ACC112 (cell line): ENCODE results near the gene UCN.
"Not testable (repeated sequence)": the region's sequence is repeated elsewhere in the genome, so short reads cannot be mapped to it uniquely, and the experiment has no call there.

Experiments used
- H2AFZ ChIP-seq: fragments of 200-600 bp; sonication (generic); one replicate; pipeline ENCODE4 v1.6.0; 2017; ENCODE audit warnings: antibody characterized with exemption, low read length; ENCODE audit not compliant: unreplicated experiment
- H3K27ac ChIP-seq: fragments of 200-600 bp; sonication (generic); 2 replicates; pipeline ENCODE4 v1.5.1; 2014; ENCODE audit warnings: low read depth, mild to moderate bottlenecking, antibody characterized with exemption, low read length, moderate library complexity
- H3K27me3 ChIP-seq: fragments of 200-600 bp; sonication (generic); 2 replicates; pipeline ENCODE4 v1.6.1; 2014; ENCODE audit warnings: mild to moderate bottlenecking, antibody characterized with exemption, low read length, moderate library complexity, mixed read lengths; ENCODE audit not compliant: insufficient read depth
- H3K36me3 ChIP-seq: fragments of 200-600 bp; sonication (generic); 2 replicates; pipeline ENCODE4 v1.6.1; 2016; ENCODE audit warnings: mild to moderate bottlenecking, antibody characterized with exemption, low read length, moderate library complexity, mixed read lengths; ENCODE audit not compliant: insufficient read depth
- H3K4me1 ChIP-seq: fragments of 200-600 bp; sonication (generic); one replicate; pipeline ENCODE4 v1.6.1; 2016; ENCODE audit warnings: low read length, mixed read lengths; ENCODE audit not compliant: insufficient read depth, unreplicated experiment, control insufficient read depth
- H3K4me3 ChIP-seq: fragments of 200-600 bp; sonication (generic); 2 replicates; pipeline ENCODE4 v1.5.1; 2014; ENCODE audit warnings: mild to moderate bottlenecking, low read depth, low read length
- H3K79me2 ChIP-seq: fragments of 200-600 bp; sonication (generic); one replicate; pipeline ENCODE4 v1.6.0; 2016; ENCODE audit warnings: low read length; ENCODE audit not compliant: control insufficient read depth, unreplicated experiment, insufficient read depth

Gene UCN

GRCh38 chr2:27270670-27271069 is 37.6 kb downstream of the UCN start:
- Histone ChIP-seq H3K4me1 (no peaks in the 10 kb centered on the region), H3K79me2 (no peaks in the 10 kb centered on the region), H3K27ac (no peak overlapping the region), H2AFZ (no peak overlapping the region), H3K27me3 (peaks cover 28% of the 10 kb centered on the region), H3K4me3 (no peak overlapping the region), H3K36me3 (no peaks in the 10 kb centered on the region)

GRCh38 chr2:27270131-27270530 is 38.1 kb downstream of the UCN start:
- Histone ChIP-seq H2AFZ (no peak overlapping the region), H3K4me3 (no peak overlapping the region), H3K36me3 (no peaks in the 10 kb centered on the region), H3K79me2 (no peaks in the 10 kb centered on the region), H3K27ac (no peak overlapping the region), H3K4me1 (no peaks in the 10 kb centered on the region), H3K27me3 (peaks cover 34% of the 10 kb centered on the region)

GRCh38 chr2:27268296-27268695 is 39.9 kb downstream of the UCN start:
- H3K27ac ChIP-seq, H3K4me3 ChIP-seq, H3K36me3 ChIP-seq, H3K79me2 ChIP-seq, H3K4me1 ChIP-seq, H2AFZ ChIP-seq: not testable (repeated sequence)
- H3K27me3 ChIP-seq: peaks cover 49% of the 10 kb centered on the region

GRCh38 chr2:27265536-27265870 is 42.7 kb downstream of the UCN start:
- H2AFZ ChIP-seq: no peak overlapping the region
- no peak overlapping the region for H3K4me3 ChIP-seq
- H3K27ac ChIP-seq: no peak overlapping the region

GRCh38 chr2:27264753-27265535 is 43.3 kb downstream of the UCN start:
- Histone ChIP-seq H3K79me2 (no peaks in the 10 kb centered on the region), H3K27me3 (peaks cover 80% of the 10 kb centered on the region), H3K36me3 (no peaks in the 10 kb centered on the region), H2AFZ (peak overlapping the region; percentile 61), H3K4me1 (peaks cover 12% of the 10 kb centered on the region), H3K4me3 (peak overlapping the region; percentile 54), H3K27ac (no peak overlapping the region)

More at GRCh38 chr2:27265536-27265870, 42.7 kb downstream of the UCN start:
- Histone ChIP-seq H3K79me2 (no peaks in the 10 kb centered on the region), H3K27me3 (peaks cover 77% of the 10 kb centered on the region), H3K36me3 (no peaks in the 10 kb centered on the region), H3K4me1 (peaks cover 12% of the 10 kb centered on the region)

GRCh38 chr2:27264253-27264752 is 43.9 kb downstream of the UCN start:
- no peaks in the 10 kb centered on the region for H3K36me3 ChIP-seq
- H2AFZ ChIP-seq: peak overlapping the region; percentile 61
- peaks cover 78% of the 10 kb centered on the region for H3K27me3 ChIP-seq
- H3K27ac ChIP-seq: no peak overlapping the region
- H3K4me1 ChIP-seq: peaks cover 12% of the 10 kb centered on the region
- H3K4me3 ChIP-seq: peak overlapping the region; percentile 54
- no peaks in the 10 kb centered on the region for H3K79me2 ChIP-seq

GRCh38 chr2:27263287-27264252 is 44.7 kb downstream of the UCN start:
- no peak overlapping the region for H3K27ac ChIP-seq
- no peaks in the 10 kb centered on the region for H3K79me2 ChIP-seq
- H2AFZ ChIP-seq: no peak overlapping the region
- peaks cover 12% of the 10 kb centered on the region for H3K4me1 ChIP-seq
- peak overlapping the region; percentile 72 for H3K4me3 ChIP-seq
- no peaks in the 10 kb centered on the region for H3K36me3 ChIP-seq
- peaks cover 73% of the 10 kb centered on the region for H3K27me3 ChIP-seq

- H3K4me3 ChIP-seq: peak within 1 kb of the TSS; percentile 72
- H3K27me3 ChIP-seq: peaks cover 69% of the 10 kb centered on the region
- H3K4me1 ChIP-seq: peaks cover 12% of the 10 kb centered on the region
- H3K79me2 ChIP-seq: no peaks in the 10 kb centered on the region
- peak within 1 kb of the TSS; percentile 65 for H2AFZ ChIP-seq
- H3K27ac ChIP-seq: no peak within 1 kb of the TSS
- no peaks in the 10 kb centered on the region for H3K36me3 ChIP-seq
These were observed 45.6 kb downstream of the UCN start, which contains the start of gene SLC30A3 for GRCh38 chr2:27262379-27263286. Gene SLC30A3, minus strand, starts transcription at chr2:27263047. Its CDS starts 141 bp downstream, at chr2:27262906.

- Histone ChIP-seq H3K4me3 (peak overlapping the region; percentile 72; the same call in 1 of the 2 replicates), H3K36me3 (no peaks in the 10 kb centered on the region), H3K27ac (no peak overlapping the region)
These were observed 46.3 kb downstream of the UCN start for GRCh38 chr2:27261926-27262298.

More at GRCh38 chr2:27261926-27262298, 46.3 kb downstream of the UCN start:
- no peaks in the 10 kb centered on the region for H3K79me2 ChIP-seq
- H3K27me3 ChIP-seq: peaks cover 69% of the 10 kb centered on the region
- no peak overlapping the region for H2AFZ ChIP-seq
- H3K4me1 ChIP-seq: peaks cover 14% of the 10 kb centered on the region
